ENCODE results near the gene CSNK2A1. TPM values are rescaled to one million over a fixed set of nuclear protein-coding genes. Genes with fewer than 3 reads are reported as not detected.

Gene CSNK2A1
- total and polyA plus RNA-seq, 2 of the 8 experiments (the other 6 are each of a cell fraction or from before 2014, with no cell fraction given) = 117 to 260 TPM

DNA sequence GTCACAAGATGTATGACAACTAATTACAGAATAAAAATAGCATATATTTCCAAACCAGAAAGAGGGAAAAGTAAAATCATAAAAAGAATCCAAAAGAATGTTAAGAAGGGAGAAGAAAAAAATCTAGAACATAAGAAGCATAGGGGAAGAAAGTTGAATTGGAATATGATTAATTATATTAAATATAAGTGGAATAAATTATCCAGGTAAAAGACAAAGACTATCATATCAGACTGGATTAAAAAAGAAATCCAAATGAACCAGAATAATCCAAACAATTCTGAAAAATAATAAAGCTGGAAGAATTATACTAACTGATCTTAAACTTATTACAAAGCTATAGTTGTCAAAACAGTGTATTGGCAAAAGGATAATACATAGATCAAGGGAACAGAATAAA, 23.6 kb downstream of the CSNK2A1 start (continued):
- TF ChIP-seq, protein P1, sequence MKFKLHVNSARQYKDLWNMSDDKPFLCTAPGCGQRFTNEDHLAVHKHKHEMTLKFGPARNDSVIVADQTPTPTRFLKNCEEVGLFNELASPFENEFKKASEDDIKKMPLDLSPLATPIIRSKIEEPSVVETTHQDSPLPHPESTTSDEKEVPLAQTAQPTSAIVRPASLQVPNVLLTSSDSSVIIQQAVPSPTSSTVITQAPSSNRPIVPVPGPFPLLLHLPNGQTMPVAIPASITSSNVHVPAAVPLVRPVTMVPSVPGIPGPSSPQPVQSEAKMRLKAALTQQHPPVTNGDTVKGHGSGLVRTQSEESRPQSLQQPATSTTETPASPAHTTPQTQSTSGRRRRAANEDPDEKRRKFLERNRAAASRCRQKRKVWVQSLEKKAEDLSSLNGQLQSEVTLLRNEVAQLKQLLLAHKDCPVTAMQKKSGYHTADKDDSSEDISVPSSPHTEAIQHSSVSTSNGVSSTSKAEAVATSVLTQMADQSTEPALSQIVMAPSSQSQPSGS (IDR thresholded peaks at IDR 0.05; ENCODE audit: low read length) = no peak

Measured in H1 (cell line).